ENCODE data around the gene SMIM5.
"Not testable (repeated sequence)": the region's sequence is repeated elsewhere in the genome, so short reads cannot be mapped to it uniquely, and the experiment has no call there.

Gene SMIM5

DNA sequence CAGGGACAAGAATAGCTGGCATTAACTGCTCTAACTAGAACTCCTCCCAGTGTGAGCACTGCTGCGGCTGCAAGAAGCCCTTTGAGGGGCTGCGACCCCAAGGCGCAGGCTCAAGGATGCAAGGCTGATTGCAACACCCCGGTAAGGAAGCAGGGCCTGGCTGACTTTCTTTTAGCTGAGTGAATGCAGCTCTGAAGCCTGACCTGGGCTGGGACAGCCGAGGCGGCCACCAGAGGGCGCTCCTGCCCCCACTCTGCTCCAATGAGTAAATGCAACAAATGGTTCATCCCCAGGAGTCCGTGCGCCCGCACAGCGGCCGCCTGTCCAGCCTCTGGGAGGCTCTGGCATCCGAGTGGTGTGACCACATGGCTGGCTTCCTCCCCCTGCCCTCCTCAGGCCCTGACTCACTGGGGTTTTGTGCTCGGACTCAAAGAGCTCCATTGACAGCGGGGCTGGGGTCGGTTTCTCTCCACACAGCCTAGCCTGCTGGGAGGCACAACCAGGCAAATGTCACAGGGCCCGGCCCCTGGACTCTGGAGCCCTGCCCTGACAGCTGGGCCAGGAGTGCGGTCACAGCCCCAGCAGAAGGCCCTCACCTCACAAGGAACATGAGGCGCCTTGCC lies at the start of gene SMIM5:
TSS of gene SMIM5 (plus strand) at position 572 of the 623 bp plus-strand sequence. CDS start 6,768 bp downstream, outside the sequence.
- no peaks in the 10 kb centered on the region for H3K36me3 Mint-ChIP-seq
- H3K27me3 Mint-ChIP-seq: no peaks in the 10 kb centered on the region
- no peak within 1 kb of the TSS for H3K27ac Mint-ChIP-seq
- peaks cover 5% of the 10 kb centered on the region for H3K4me1 Mint-ChIP-seq
- H3K4me3 Mint-ChIP-seq: no peak within 1 kb of the TSS
- H3K9me3 Mint-ChIP-seq: no peaks in the 10 kb centered on the region

GRCh38 chr17:75584849-75585175 lies 48.4 kb upstream of the SMIM5 start:
- H3K4me3 Mint-ChIP-seq: no peak overlapping the region
- no peaks in the 10 kb centered on the region for H3K36me3 Mint-ChIP-seq
- peaks cover 12% of the 10 kb centered on the region for H3K4me1 Mint-ChIP-seq
- no peaks in the 10 kb centered on the region for H3K9me3 Mint-ChIP-seq
- H3K27me3 Mint-ChIP-seq: no peaks in the 10 kb centered on the region
- no peak overlapping the region for H3K27ac Mint-ChIP-seq

- peak within 1 kb of the TSS; percentile 35 for H3K27ac Mint-ChIP-seq
Measured at GRCh38 chr17:75587675-75588595, 45.3 kb upstream of the SMIM5 start, which contains the start of gene MYO15B. MYO15B (plus strand) TSS chr17:75587800; CDS start chr17:75588058, 258 bp downstream.

DNA sequence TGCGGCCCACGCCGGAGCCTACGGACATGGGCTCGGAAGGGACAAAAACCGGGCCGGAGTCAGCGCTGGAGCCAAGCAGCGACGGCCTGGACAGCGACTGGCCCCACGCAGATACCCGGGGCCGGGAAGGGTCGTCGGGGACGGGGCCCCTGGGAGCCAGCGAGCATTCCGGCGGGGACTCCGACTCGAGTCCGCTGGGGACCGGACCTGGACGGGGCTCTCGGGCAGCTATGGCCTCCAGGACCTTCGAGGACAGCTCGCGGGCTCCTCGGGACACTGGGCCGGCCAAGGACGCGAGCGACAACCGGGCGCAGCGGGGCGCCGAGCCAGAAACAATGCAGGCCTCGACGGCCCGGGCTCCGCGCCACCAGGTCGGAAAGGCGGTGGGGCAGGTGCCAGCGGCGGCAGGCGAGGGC lies 44.6 kb upstream of the SMIM5 start:
- Mint-ChIP-seq H3K27me3 (no peaks in the 10 kb centered on the region), H3K4me3 (no peak overlapping the region), H3K27ac (no peak overlapping the region), H3K4me1 (peaks cover 4% of the 10 kb centered on the region), H3K36me3 (no peaks in the 10 kb centered on the region), H3K9me3 (no peaks in the 10 kb centered on the region)

More at GRCh38 chr17:75587675-75588595, 45.3 kb upstream of the SMIM5 start, which contains the start of gene MYO15B:
- Mint-ChIP-seq H3K4me3 (peak within 1 kb of the TSS; percentile 71), H3K4me1 (peaks cover 4% of the 10 kb centered on the region), H3K27me3 (no peaks in the 10 kb centered on the region), H3K36me3 (no peaks in the 10 kb centered on the region), H3K9me3 (no peaks in the 10 kb centered on the region)

DNA sequence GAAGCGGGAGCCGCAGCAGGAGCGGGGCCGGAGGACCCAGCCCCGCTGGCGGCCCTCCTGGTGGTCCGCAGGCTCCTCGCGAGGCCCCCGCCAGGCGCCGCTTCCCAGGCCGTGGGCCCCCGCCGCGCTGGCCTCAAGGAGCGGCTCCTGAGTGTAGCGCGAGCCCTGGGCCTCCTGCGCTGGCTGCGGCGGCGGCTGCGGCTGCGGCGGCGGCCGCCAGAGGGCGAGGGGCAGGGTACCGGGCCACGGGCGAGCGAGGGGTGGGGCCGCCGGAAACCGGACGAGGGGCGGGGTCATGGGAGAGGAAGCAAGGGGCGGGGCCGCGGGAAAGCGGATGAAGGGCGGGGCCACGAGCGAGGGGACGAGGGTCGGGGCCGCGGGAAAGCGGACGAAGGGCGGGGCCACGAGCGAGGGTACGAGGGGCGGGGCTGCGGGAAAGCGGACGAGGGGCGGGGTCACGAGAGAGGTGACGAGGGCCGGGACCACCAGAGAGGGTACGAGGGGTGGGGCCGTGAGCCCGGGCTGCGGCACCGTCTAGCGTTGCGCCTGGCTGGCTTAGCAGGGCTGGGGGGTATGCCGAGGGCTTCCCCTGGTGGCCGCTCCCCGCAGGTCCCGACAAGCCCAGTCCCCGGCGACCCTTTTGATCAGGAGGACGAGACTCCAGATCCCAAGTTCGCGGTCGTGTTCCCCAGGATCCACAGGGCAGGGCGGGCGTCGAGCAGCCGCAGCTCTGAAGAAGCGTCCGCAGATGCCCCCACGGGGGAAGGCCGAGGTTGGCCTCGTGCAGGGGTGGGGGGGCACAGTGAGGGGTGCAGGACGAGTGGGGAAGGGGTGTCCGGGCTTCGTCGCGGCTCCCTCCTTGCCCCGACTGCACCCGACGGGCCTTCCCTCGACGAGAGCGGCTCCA lies 44.0 kb upstream of the SMIM5 start:
- H3K36me3 Mint-ChIP-seq: no peaks in the 10 kb centered on the region
- no peaks in the 10 kb centered on the region for H3K9me3 Mint-ChIP-seq
- peak overlapping the region; percentile 74 for H3K4me3 Mint-ChIP-seq
- no peaks in the 10 kb centered on the region for H3K27me3 Mint-ChIP-seq
- H3K4me1 Mint-ChIP-seq: peaks cover 4% of the 10 kb centered on the region
- no peak overlapping the region for H3K27ac Mint-ChIP-seq

- no peak overlapping the region for H3K27ac Mint-ChIP-seq
- H3K9me3 Mint-ChIP-seq: no peaks in the 10 kb centered on the region
- no peak overlapping the region for H3K4me3 Mint-ChIP-seq
- no peaks in the 10 kb centered on the region for H3K36me3 Mint-ChIP-seq
- no peaks in the 10 kb centered on the region for H3K27me3 Mint-ChIP-seq
- H3K4me1 Mint-ChIP-seq: peaks cover 4% of the 10 kb centered on the region
Measured at GRCh38 chr17:75589919-75590303, 43.3 kb upstream of the SMIM5 start.

GRCh38 chr17:75590314-75590761 lies 42.9 kb upstream of the SMIM5 start:
- H3K4me1 Mint-ChIP-seq: peaks cover 4% of the 10 kb centered on the region
- H3K27me3 Mint-ChIP-seq: no peaks in the 10 kb centered on the region
- H3K9me3 Mint-ChIP-seq: no peaks in the 10 kb centered on the region
- H3K4me3 Mint-ChIP-seq: no peak overlapping the region
- no peaks in the 10 kb centered on the region for H3K36me3 Mint-ChIP-seq
- H3K27ac Mint-ChIP-seq: no peak overlapping the region

- no peaks in the 10 kb centered on the region for H3K9me3 Mint-ChIP-seq
- no peak overlapping the region for H3K27ac Mint-ChIP-seq
- peaks cover 4% of the 10 kb centered on the region for H3K4me1 Mint-ChIP-seq
- H3K27me3 Mint-ChIP-seq: no peaks in the 10 kb centered on the region
- no peaks in the 10 kb centered on the region for H3K36me3 Mint-ChIP-seq
- no peak overlapping the region for H3K4me3 Mint-ChIP-seq
Measured at GRCh38 chr17:75590849-75591721, 42.1 kb upstream of the SMIM5 start.

GRCh38 chr17:75591722-75592302 lies 41.4 kb upstream of the SMIM5 start:
- H3K4me3 Mint-ChIP-seq: no peak overlapping the region
- no peaks in the 10 kb centered on the region for H3K27me3 Mint-ChIP-seq
- H3K9me3 Mint-ChIP-seq: no peaks in the 10 kb centered on the region
- H3K4me1 Mint-ChIP-seq: peaks cover 4% of the 10 kb centered on the region
- H3K36me3 Mint-ChIP-seq: no peaks in the 10 kb centered on the region
- H3K27ac Mint-ChIP-seq: no peak overlapping the region

DNA sequence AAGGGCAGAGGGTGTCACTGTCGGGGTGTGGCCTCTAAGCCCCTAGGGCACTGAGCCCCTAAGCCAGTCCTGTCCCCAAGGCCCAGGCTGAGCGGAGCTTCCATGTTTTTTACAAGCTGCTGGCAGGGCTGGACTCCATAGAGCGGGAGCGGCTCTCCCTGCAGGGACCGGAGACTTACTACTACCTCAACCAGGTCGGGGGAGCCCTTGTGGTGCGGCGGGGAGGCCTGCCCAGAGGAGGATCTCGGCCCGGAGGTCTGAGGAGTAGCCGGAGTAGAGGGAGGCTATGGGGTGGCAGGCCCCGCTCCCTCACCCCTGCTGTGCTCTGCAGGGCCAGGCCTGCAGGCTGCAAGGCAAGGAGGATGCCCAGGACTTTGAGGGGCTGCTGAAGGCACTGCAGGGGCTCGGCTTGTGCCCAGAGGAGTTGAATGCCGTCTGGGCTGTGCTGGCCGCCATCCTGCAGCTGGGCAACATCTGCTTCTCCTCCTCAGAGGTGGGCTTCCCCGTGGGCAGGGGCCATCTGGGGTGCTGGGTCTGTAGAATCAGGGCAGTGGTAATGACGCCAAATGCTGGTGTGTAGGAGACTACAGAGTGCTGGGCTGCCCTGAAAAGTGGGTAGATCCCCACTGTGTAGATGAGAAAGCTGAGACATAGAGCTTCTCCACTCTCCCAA lies 40.8 kb upstream of the SMIM5 start:
- H3K36me3 Mint-ChIP-seq: no peaks in the 10 kb centered on the region

DNA sequence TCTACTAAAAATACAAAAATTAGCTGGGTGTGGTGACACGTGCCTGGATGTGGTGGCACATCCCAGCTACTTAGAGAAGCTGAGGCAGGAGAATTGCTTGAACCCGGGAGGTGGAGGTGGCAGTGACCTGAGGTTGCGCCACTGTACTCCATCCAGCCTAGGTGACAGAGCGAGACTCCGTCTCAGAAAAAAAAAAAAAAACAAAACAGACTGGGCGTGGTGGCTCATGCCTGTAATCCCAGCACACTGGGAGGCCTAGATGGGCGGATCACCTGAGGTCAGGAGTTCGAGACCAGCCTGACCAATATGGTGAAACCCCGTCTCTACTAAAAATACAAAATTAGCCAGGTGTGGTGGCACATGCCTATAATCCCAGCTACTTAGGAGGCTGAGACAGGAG lies 39.8 kb upstream of the SMIM5 start:
- not testable (repeated sequence) for H3K4me1 Mint-ChIP-seq, H3K27ac Mint-ChIP-seq, H3K27me3 Mint-ChIP-seq, H3K9me3 Mint-ChIP-seq, H3K4me3 Mint-ChIP-seq, H3K36me3 Mint-ChIP-seq

More for the DNA sequence above, 40.8 kb upstream of the SMIM5 start:
- no peaks in the 10 kb centered on the region for H3K9me3 Mint-ChIP-seq
- no peak overlapping the region for H3K27ac Mint-ChIP-seq
- no peaks in the 10 kb centered on the region for H3K27me3 Mint-ChIP-seq
- no peak overlapping the region for H3K4me3 Mint-ChIP-seq
- no peaks in the 10 kb centered on the region for H3K4me1 Mint-ChIP-seq

- H3K27me3 Mint-ChIP-seq: no peaks in the 10 kb centered on the region
- H3K9me3 Mint-ChIP-seq: no peaks in the 10 kb centered on the region
- no peaks in the 10 kb centered on the region for H3K4me1 Mint-ChIP-seq
- H3K27ac Mint-ChIP-seq: no peak overlapping the region
- H3K4me3 Mint-ChIP-seq: no peak overlapping the region
- no peaks in the 10 kb centered on the region for H3K36me3 Mint-ChIP-seq
Measured at GRCh38 chr17:75594499-75595283, 38.5 kb upstream of the SMIM5 start.

- no peaks in the 10 kb centered on the region for H3K4me1 Mint-ChIP-seq
- H3K36me3 Mint-ChIP-seq: no peaks in the 10 kb centered on the region
- no peaks in the 10 kb centered on the region for H3K9me3 Mint-ChIP-seq
Measured at GRCh38 chr17:75595284-75595919, 37.8 kb upstream of the SMIM5 start.

More at GRCh38 chr17:75595284-75595919, 37.8 kb upstream of the SMIM5 start:
- H3K27me3 Mint-ChIP-seq: no peaks in the 10 kb centered on the region
- no peak overlapping the region for H3K27ac Mint-ChIP-seq
- no peak overlapping the region for H3K4me3 Mint-ChIP-seq

All from activated naive CD4-positive, alpha-beta T cell treated with anti-CD3 and anti-CD28 coated beads, Interleukin-2, amount 50 U/mL, for 24 hours (primary cell).